CD4-positive, alpha-beta T cell treated with Interleukin-17A for 4 hours (primary cell): ENCODE data around the gene HCLS1.
"Not testable (repeated sequence)": the region's sequence is repeated elsewhere in the genome, so short reads cannot be mapped to it uniquely, and the experiment has no call there.

Experiments used
- DNase-seq: peaks from one replicate; pipeline ENCODE4 v3.0.0-alpha.2; 2020; ENCODE audit warnings: mixed read lengths

The HCLS1 gene, protein sequence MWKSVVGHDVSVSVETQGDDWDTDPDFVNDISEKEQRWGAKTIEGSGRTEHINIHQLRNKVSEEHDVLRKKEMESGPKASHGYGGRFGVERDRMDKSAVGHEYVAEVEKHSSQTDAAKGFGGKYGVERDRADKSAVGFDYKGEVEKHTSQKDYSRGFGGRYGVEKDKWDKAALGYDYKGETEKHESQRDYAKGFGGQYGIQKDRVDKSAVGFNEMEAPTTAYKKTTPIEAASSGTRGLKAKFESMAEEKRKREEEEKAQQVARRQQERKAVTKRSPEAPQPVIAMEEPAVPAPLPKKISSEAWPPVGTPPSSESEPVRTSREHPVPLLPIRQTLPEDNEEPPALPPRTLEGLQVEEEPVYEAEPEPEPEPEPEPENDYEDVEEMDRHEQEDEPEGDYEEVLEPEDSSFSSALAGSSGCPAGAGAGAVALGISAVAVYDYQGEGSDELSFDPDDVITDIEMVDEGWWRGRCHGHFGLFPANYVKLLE

DNA sequence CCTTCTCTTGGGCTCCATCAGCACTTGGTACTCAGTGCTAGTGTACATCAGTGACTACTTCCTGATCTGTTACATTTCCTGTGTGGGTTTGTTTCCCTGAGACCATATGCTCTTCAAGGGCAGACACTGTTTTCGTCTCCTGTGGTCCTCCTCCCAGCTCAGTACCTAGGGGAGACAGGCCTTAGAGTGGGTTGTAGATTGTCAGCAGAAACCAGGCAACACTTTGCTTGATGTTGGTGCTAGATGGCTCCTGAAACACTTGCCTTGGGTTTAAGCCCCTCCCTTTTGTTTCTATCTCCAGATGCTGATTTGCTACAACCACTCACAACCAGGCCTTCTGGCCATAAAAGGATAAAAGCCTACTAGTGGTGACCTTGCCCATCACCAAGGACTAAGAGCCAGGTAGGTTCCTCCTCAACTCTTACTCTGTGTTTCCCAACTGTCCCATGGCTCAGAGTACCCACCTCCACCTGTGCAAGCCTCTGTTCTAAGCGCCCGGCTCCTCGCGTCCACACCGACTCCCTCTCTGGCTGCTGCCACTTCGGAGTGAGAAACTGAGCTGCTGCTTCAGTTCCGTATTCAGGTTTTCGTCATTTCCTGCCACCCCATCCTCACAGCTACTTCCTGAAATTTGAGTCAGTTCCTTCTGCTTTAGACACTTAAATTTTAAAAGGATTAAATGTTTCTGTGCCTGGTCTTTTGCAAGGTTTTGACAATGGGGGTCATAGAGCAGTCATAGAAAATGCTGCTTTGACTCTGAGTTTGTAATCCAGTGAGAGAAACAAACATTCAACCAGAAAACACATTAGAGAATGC lies at the start of gene HCLS1:
TSS of gene HCLS1 (minus strand) at position 548 of the 816 bp plus-strand sequence. CDS start 2,556 bp downstream, outside the sequence.
- peak; percentile 69 for DNase-seq

DNA sequence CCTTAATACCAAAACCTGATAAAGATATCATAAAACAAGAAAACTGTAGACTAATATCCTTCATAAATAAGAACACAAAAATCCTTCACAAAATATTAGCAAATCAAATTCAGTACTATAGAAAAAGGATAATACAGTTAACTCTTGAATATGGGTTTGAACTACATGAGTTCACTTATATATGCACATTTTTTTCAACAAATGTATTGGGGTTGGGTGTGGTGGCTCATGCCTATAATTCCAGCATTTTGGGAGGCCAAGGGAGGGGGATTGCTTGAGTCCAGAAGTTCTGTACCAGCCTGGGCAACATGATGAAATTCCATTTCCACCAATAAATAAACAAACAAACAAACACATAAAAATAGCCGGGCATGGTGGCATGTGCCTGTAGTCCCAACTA lies 49.6 kb upstream of the HCLS1 start:
- no peak for DNase-seq

DNA sequence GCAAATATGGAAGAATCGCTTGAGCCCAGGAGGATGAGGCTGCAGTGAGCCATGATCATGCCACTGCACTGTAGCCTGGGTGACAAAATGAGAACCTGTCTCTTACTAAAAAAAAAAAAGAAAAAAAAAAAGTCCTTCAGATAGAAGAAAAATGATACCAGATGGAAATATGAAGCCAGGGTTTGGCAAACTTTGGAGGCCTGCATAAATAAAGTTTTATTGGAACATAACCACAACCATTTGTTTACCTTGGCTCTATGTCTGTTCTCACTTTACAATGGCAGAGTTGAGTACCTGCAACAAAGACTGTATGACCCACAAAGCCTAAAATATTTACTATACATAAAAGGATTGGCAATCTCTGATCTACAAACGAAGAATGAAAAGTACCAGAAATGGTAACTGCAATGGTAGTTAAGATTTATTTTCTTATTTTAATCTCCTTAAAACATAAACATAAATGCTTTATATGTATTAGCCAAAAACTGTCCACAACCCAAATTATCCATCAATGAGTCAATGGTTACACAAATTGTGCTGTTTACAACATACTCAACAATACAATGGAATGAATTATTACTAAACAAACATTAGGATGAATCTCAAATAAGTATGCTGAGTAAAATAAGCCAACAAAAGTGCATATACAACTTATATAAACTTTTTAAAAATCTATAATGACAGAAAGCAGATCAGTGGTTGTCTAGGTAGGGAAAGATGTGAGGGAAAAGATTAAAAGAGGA lies 47.0 kb upstream of the HCLS1 start:
- DNase-seq, result no peak

DNA sequence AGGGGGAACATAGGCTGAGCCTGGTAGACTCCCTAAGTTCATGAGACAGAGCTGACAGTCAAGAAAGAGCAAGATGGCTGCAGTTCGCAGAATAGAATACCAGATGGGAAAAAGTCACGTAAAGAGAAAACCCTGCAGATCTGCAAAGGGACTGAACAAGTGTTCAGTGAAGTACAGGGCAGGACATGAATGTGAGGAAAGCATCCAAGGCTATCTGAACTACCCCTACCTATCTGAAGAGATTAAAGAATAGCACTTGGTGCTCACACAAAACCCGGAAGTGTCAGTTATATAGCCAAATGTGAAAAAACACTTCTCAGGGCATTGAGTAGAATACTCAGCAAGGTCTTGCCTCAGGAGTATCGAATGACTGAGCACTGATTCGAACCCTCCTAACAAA lies 44.8 kb upstream of the HCLS1 start:
- no peak for DNase-seq

DNA sequence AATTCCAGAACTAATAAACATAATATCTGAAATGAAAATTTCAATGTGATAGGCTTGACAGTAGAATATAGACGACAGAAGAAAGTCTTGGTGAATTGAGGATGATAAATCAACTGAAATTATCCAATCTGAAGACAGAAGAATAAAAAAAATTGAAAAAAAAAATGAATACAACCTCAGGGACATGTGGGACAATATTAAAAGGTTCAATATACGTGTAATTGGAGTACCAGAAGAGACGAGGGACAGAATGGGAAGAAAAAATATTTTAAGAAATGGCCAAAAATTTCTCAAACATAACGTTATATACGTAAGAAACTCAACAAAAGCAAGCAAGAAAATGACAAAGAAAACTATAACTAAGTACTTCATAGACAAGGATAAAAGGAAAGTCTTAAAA lies 43.3 kb upstream of the HCLS1 start:
- no peak for DNase-seq

DNA sequence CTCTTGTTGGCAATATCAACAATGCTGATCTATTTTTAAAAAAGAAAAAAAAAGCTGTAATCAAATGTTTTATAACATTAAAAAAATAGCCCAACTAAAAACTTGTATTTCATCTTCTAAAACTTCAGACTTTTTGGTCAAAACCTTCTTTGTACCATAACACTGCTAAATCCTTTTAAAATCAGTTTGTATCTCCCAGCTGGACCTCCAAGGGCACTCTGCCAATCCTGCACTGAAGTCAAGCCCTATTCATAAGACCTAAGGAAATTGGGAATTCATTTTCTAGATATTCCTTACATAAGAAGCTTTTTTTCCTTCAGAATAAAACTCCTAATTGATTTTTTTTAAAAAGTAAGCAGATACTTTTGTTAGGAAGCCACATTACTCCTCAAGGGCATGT lies 38.2 kb upstream of the HCLS1 start:
- DNase-seq, result no peak

DNA sequence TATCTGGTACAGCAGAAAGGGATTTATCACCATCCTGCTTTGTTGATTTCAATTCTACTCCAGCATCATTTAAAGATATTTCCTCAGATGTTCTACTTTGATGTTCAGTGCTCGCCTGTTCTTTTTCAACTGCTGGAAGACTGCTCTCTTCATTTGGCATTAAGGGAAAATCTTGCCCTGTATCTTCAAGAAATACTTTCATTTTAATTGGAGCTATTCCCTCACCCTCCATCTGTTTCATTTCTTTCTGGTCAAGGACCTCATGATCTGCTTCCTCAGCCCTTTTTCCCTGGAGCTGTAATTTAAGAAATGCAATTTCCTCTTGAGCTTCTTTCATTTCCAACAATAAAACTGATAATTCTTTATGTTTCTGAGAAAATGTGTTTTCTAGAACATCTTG lies 37.8 kb upstream of the HCLS1 start:
- DNase-seq, result no peak

DNA sequence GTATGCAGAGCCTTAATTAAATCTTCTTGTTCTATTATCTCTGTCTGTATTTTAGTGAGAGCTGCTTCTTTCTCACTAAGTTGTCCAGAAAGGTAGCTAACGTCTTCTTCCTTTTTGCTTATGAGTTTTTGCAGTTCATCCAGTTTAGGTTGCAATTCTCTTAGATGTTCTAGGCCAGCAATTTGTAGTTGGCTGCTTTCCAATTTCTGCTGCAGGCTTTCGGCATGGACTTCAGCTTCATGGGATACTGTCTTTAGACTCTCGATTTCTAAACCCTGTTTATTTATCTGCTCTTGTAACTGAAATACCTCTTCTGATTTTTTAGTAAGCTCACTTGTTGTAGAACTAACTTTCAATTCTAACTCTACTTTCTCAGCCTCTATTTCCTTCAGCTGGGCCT lies 35.5 kb upstream of the HCLS1 start:
- DNase-seq, result no peak

DNA sequence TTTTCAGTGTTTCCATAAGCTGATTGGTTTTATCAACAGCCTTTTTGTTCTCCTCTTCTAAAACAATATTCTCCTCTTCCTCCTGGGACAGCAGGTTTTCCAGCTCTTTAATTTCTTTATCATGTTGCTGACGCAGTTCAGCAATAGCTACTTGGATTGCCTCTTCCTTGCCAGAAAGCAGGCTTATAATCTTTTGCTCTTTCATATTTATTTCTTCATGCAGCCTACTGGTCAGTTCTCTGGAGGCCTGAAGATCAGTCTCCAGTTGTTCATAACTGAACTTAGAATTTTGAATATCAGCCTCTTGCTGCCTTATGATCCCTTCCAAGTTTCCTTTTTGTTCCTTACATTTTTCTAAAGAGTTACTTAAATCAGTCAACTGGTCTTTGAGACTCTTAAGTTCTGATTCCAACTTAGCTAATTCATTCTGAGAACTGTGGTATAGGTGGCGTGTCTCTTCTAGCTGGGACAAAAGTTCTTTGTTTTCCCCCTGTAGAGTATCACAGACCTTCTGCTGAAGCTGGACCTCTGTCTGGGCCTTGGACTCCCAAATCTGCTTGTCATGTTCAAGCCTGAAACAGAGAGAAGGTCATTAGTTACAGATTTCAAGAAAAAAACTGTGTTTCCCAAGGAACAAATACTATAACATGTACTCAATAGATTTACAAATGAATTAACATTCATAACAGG lies 31.5 kb upstream of the HCLS1 start:
- DNase-seq, result no peak

DNA sequence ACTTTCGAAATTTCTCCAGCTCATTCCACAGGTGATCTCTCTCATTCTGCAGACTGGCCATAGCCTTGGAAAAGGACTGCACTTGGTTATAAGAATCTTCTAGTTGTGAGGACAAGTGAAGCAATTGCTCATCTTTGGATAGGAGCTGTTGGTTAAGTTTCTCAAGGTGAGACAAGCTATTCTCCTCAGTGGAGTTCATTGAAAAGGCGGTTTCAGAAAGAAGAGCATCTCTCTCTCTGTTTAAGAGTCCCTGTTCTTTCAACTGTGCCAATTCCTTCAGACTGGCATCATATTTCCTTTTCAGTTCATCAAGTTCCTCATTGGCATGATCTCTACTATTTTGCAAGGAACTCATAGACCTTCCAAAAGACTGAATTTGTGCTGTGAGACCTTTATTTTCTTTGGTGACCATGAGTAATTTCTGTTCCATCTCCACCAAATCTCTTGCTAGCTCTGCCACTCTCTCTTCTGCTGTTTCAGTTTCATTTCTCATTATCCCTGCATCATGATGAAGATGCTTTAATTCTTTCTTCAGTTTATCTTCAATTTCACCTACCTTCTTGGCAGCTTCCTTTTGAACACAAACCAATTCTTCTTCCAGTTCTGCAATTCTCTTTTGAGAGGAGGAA lies 30.2 kb upstream of the HCLS1 start:
- DNase-seq, result no peak

DNA sequence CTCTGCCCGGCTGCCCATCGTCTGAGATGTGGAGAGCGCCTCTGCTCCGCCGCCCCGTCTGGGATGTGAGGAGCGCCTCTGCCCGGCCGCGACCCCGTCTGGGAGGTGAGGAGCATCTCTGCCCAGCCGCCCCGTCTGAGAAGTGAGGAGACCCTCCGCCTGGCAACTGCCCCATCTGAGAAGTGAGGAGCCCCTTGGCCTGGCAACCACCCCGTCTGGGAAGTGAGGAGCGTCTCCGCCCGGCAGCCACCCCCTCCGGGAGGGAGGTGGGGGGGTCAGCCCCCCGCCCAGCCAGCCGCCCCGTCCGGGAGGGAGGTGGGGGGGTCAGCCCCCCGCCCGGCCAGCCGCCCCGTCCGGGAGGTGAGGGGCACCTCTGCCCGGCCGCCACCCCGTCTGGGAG lies 28.0 kb upstream of the HCLS1 start:
- DNase-seq, result not testable (repeated sequence)

DNA sequence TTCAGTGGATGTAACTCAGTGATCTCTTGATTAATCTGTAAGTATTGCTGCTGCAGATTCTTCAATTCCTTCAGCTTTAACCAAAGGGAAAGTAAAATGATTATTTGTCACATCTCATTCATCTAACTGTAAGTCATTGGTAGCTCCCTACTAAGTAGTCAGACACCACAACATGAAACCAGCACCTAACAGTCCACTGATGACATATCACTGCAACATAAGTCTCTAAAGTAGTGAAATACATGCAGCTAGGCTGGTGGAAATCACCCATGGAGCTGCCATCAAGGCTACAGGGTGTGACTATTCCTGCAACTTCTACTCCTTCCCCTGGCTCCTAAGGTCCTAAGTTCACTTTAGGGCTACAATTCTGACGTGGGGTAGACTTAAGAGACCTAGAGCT lies 21.1 kb upstream of the HCLS1 start:
- no peak for DNase-seq

DNA sequence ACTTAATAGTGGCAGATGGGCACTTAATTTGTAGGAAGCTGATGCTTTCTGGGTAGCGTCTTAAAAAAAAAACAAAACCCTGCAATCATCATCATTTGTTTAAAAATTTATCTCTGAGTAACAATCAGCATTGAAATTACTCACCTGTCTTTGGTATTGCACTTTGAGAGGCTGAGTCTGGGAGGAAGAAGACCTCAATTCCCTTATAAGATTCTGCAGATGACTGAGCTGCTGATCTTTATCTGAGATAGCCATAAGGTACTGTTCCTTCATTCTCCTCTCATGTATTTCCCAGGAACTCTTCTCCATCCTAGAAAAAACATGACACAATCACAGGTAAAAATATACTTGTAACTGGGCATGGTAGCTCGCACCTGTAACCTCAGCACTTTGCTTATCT lies 16.4 kb upstream of the HCLS1 start:
- no peak for DNase-seq

DNA sequence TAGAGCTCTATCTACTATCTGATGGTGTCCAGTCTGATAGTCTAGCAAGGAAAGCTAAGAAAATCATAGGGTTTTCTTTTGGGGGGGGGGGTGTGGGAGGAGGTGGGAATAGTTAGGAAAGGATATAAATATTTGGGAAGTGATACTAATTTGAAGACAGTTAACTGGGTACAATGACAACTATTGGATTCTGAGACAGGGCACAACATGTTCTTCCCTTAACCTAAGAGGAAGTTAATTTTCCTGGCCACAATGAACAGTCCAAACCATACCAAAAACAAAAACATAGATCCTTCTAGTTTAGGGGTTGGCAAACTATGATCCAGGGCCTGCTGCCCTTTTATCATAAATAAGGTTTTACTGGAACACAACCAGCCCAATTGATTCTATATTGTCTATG lies 10.0 kb upstream of the HCLS1 start:
- DNase-seq, result no peak

DNA sequence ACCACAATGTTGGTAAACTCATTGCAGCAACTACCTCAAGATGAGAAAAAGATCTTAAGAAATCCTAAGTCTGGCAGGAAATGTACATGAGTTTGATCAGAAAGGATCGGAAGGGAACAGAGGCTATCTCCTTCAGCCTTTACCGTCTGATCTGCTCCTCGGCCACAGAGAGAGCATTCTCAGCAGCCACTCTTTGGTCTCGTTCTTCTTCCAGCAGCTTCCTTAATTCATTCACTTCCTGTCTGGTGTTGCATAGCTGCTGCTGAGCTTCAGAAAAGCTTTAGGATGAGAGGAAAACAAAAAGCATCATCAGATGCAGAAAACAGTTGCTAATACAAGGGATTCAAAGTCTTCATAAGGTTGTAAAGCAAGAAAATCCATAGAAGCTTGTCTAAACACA lies 6.6 kb upstream of the HCLS1 start:
- no peak for DNase-seq

DNA sequence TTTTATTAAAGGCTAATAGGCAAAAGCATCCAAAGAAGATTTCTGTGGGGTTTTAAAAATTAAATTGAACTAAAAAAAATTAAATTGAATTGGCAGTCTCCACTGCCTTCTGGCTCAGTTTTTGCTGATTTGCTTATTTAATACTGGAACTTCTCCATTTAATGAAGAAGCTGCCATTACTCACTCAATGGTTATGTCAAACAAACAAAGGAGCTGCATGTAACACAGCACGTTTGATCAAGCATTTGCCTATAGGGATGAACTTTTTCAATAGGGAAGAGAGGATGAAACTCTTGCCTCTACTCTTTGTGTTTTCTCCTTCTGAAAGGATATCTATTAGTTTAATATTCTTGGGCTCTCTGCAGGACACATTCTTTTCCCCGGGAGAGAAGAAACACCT lies 4.8 kb upstream of the HCLS1 start:
- DNase-seq, result no peak

DNA sequence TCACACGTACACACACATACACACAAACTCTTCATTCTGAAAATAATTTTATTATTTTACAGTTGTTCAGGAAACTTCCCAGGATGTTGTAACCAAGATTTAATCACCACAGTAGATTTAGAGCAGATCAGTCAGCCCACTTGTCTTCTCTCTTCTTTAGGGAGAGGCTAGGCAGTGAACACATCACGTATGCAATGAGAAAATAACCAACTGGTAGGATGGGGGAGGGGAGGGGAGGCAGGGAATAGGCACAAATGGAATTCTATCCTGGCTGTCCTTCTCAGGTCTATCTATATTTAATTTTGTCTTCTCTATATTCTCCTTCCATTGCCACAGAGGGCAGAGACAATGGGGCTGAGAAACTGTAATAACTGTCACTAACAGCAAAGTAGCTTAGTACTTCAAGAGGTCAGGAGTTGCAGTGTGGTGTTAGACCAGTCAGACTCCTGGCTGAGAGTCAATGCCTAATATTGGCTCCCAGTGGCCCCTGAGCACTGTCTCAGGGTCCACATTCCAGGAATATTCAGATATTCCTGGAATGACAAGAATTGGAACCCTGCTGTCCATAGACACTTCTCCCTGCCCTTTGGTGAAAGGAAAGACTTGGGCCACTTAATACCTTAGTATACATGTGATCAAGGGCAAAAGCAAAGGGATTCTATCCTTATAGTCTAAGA lies 2.6 kb upstream of the HCLS1 start:
- no peak for DNase-seq

DNA sequence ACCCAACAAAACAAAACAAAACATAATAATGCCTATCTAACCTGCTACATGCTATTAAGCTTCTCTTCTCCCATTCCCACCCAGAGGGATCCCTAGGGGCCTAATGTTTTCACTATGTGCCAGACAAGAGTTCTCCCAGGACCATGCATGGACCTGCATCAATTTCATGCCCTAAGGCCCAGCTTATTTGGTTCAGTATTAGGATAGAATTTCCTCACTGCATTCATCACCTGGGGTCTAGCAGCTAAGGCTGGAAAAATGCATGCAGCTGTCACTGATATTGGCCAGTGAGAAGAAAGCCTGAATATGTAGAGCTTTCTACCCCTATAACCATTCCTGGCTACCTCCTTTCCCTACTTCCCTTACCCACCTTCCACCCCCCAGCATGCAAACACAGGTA lies 2.0 kb upstream of the HCLS1 start:
- no peak for DNase-seq

DNA sequence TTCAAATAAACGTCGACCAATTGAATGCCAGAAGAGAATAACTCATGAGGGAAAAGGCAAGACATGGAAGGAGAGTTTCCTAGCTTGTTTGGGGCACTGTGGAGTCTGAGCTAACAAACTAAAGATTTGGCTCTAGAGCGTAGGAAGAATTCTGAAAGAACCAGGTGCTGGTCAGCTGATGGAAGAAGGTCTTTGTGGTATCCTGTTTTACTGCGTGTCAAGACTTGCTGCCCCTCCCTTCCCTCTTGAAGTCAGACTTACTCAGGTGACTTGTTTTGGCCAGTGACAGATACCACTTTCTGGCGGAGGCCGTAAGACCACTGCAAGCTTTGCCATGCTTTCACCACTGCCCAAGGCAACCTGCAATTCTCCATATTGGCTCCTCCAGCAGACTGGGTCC lies 673 bp upstream of the HCLS1 start:
- no peak for DNase-seq

DNA sequence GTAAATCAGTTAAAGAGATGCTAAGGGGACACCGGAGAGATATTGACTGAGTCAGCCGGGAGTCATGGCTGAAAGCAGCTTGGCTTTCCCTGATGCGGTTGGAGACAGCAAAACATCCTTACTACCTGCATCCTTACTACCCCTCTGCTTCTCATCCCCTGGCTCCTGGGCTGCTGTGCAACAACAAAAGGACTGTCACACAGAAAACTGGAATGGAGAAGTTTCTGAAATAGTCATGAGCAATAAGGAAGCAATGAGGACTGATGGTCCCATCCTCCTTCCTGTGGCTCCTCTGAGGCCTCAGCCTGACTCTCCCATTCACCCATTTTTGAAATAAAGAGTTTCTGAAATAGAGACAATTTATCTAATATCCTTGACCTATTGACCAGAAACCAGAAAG lies 1.1 kb downstream of the HCLS1 start:
- DNase-seq, result no peak

DNA sequence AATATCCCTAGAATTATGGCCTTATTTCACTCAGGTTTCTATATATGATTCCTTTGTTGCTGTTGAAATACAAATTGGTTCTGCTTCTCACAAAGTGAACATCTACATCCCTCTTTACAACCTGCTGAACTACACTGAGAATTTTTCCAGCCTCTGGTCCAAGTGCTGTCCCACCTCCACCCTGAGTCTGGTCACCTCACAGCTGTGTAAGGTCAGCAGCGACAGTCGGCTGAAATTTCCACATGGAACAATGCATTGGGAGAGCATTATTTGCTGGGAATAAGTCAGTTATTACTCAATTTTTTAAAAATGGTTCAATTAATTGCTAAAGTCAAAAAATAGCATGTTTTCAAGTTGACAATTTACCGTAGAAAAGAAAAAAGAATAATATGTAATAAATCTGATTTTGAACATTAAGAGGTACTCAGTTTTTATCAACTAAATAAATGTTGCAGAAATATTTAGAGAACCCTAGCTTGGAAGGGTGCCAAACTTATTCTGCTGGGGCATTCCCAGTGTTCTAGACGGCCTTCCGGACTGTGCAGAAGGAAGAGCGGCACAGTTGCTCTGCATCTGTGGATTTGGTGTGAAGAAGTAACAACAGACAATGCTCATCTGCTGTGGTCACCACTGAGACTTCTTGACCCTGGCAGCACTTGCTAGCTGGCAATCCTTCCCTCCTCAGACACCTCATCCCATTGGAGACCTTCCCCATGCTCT lies 1.8 kb downstream of the HCLS1 start:
- DNase-seq, result no peak
